GM12878 (cell line): ENCODE measurements around the gene EMILIN2. TPM values are rescaled to one million over a fixed set of nuclear protein-coding genes. Genes with fewer than 3 reads are reported as not detected.

Source experiments
- ATAC-seq: fragments of 200-7000 bp; cut with Tn5 transposase; 3 replicates; pipeline ENCODE4 v1.9.1; 2020; ENCODE audit warnings: mild to moderate bottlenecking, moderate library complexity
- BruUV-seq: library from RNA; stranded (reverse); fragments of 400-500 nt; replicated peaks from 2 replicates; lab custom pipeline; 2021; lab: Mats Ljungman, UMichigan
- CTCF ChIA-PET: fragments of 300-600 bp; sonication (Branson Sonifier 250); formaldehyde crosslinking; extraction: SDS; loops from one replicate; lab custom pipeline; 2021; ENCODE audit warnings: inconsistent platforms; lab: Yijun Ruan, JAX
- POLR2A ChIA-PET: fragments of 350-600 bp; formaldehyde crosslinking; extraction: SDS; loops from one replicate; lab custom pipeline; 2021; ENCODE audit warnings: inconsistent platforms; lab: Charles Lee
- RAD21 ChIA-PET: fragments of 300-600 bp; sonication (Branson Sonifier 250); formaldehyde crosslinking; loops from one replicate; lab custom pipeline; 2023; ENCODE audit warnings: antibody characterized with exemption; ENCODE audit not compliant: unreplicated experiment; lab: Charles Lee
- SMC1A ChIA-PET: fragments of 300-600 bp; sonication (Branson Sonifier 250); formaldehyde crosslinking; loops from one replicate; lab custom pipeline; 2023; ENCODE audit not compliant: unreplicated experiment, uncharacterized antibody; lab: Charles Lee
- DNase-seq: peaks from one replicate; pipeline ENCODE4 v3.0.0-alpha.2; 2011; ENCODE audit warnings: low read depth, low spot score
- FAIRE-seq: peaks from 3 replicates; lab custom pipeline; 2011; peaks lifted over from hg19 to GRCh38; lab: Jason Lieb, UNC
- H2AFZ ChIP-seq: 2 replicates; pipeline ENCODE4 v1.6.0; 2011; ENCODE audit warnings: low read depth, low read length, control low read depth; ENCODE audit not compliant: control insufficient read depth
- H3K27ac ChIP-seq: 2 replicates; pipeline ENCODE4 v1.5.1; 2011; ENCODE audit warnings: control low read depth; ENCODE audit not compliant: control insufficient read depth, insufficient read depth
- H3K27me3 ChIP-seq, 2 experiments: replicated peaks in 1 of 2; 2 replicates each; pipeline versions ENCODE4 v1.6.0 to v1.6.1; 2011; ENCODE audit warnings: low read length in 1 of 2; ENCODE audit not compliant: control insufficient read depth in 2 of 2, insufficient read depth in 2 of 2
- H3K36me3 ChIP-seq, 2 experiments: 2 replicates each; pipeline ENCODE4 v1.5.1; 2011; ENCODE audit warnings: low read length in 1 of 2; ENCODE audit not compliant: control insufficient read depth in 2 of 2, insufficient read depth in 2 of 2
- H3K4me1 ChIP-seq: 2 replicates; pipeline ENCODE4 v1.6.1; 2011; ENCODE audit warnings: mild to moderate bottlenecking, low read length, moderate library complexity, mixed read lengths; ENCODE audit not compliant: control insufficient read depth, insufficient read depth
- H3K4me2 ChIP-seq: 2 replicates; pipeline ENCODE4 v1.6.0; 2011; ENCODE audit warnings: control low read depth; ENCODE audit not compliant: control insufficient read depth, insufficient read depth
- H3K4me3 ChIP-seq: fragments of 200-600 bp; sonication (generic); 2 replicates; pipeline ENCODE4 v1.5.1; 2016
- H3K79me2 ChIP-seq: 2 replicates; pipeline ENCODE4 v1.6.0; 2011; ENCODE audit warnings: low read length; ENCODE audit not compliant: control insufficient read depth, insufficient read depth
- H3K9ac ChIP-seq: 2 replicates; pipeline ENCODE4 v1.8.0; 2011; ENCODE audit warnings: low read length, control low read depth, mixed read lengths; ENCODE audit not compliant: control insufficient read depth, insufficient read depth
- H3K9me3 ChIP-seq: replicated peaks from 3 replicates; pipeline ENCODE4 v1.5.1; 2011; ENCODE audit warnings: mild to moderate bottlenecking, low read length; ENCODE audit not compliant: control insufficient read depth, insufficient read depth
- H4K20me1 ChIP-seq: 2 replicates; pipeline ENCODE4 v1.6.0; 2011; ENCODE audit not compliant: control insufficient read depth, insufficient read depth
- BHLHE40 ChIP-seq, 2 experiments: fragments of 450-650 bp in 1 of 2; IDR thresholded peaks; 2 replicates each; pipeline ENCODE4 v1.6.1; 2011 to 2017; ENCODE audit warnings: low read depth in 2 of 2, borderline replicate concordance in 1 of 2, improper control_type of control experiment in 1 of 2, low read length in 1 of 2, mild to moderate bottlenecking in 1 of 2
- ETV6 ChIP-seq, 2 experiments: fragments of 450-650 bp in 1 of 2; IDR thresholded peaks in 1 of 2; conservative IDR thresholded peaks in 1 of 2; 2 replicates each; pipeline ENCODE4 v1.6.1; 2014; ENCODE audit warnings: antibody characterized with exemption in 1 of 2, borderline replicate concordance in 1 of 2, low read depth in 1 of 2, mild to moderate bottlenecking in 1 of 2, moderate library complexity in 1 of 2
- WGBS: methylation state at CpG from one replicate; pipeline ENCODE4 v1.1.6; 2016; ENCODE audit warnings: low lambda C conversion rate; ENCODE audit not compliant: insufficient replicate concordance, insufficient coverage; ENCODE audit errors: missing lambda C conversion rate; 5-methylcytosine and 5-hydroxymethylcytosine counted together
- in situ Hi-C: fragments of 300-500 bp; cut with MboI; formaldehyde crosslinking; loops from 9 replicates; pipeline ENCODE4 v1.14.3; 2018; ENCODE audit warnings: mixed read lengths
- intact Hi-C: fragments of 100-400 bp; cut with micrococcal nuclease; formaldehyde crosslinking; loops from one replicate; pipeline ENCODE4 v1.14.2; 2022; ENCODE audit not compliant: unreplicated experiment
- polyA plus RNA-seq, 11 experiments: library from polyadenylated mRNA; depleted of rRNA in 4 of 11; unstranded in 6 of 11; stranded (reverse) in 5 of 11; fragments of >200 nt; fragmentation: Nextera tagmentation in 4 of 11; fragmentation: Illumina TruSeq in 1 of 11; extraction: Ambion mirVana in 4 of 11; extraction: Trizol in 1 of 11; gene quantifications; 1 replicate in 1 of 11; 2 replicates in 10 of 11; pipeline versions ENCODE4 v1.2.1 to v1.2.3, GENCODE V29; 2011 to 2016; ENCODE audit warnings: inconsistent platforms in 2 of 11, missing spikeins in 2 of 11, low read depth in 1 of 11
- total RNA-seq, 4 experiments: library from RNA; depleted of rRNA in 3 of 4; stranded (reverse); fragments of >200 nt in 3 of 4; fragmentation: Illumina TruSeq in 1 of 4; extraction: Trizol in 1 of 4; gene quantifications; 2 replicates each; pipeline versions ENCODE4 v1.2.1 to v1.2.3, GENCODE V29; 2013 to 2021
- TF ChIP-seq, protein P1 (sequence below): IDR thresholded peaks from 2 replicates; pipeline ENCODE4 v1.6.1; 2012; ENCODE audit warnings: low read length, inconsistent platforms

The EMILIN2 gene
- total and polyA plus RNA-seq, 10 of the 15 experiments (the other 5 are each of a cell fraction or from before 2014, with no cell fraction given), result 0.58 to 18.4 (median 5.9) TPM

DNA sequence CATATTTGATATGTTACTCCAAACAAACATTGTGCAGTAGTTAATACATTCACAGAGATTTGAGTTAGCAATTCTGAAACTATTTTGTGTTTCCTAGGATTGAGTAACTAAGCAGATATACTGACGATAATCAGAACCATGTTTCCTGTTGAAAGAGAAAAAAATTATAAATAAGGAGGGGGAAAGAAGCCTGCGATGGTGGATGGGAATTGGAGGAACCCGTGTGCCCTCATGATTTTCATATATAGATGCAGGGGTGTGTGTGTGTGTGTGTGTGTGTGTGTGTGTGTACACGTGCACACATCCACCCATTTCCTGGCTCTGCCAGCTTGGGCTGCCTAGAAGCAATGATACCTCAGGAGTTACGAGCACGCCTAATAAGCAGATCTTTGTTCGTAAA, 109.2 kb downstream of the EMILIN2 start:
- no peak overlapping the region for H3K9ac ChIP-seq
- H3K27me3 ChIP-seq, result no peaks in the 10 kb centered on the region
- ChIA-PET RAD21 (interaction anchor here (7.8 to 8.5 kb wide), 4 partner anchors 15 to 30 kb away, joined by 63 to 155 read pairs (median 111); no protein-coding TSS in a partner anchor), SMC1A (interaction anchor here (1.4 to 9.2 kb wide), 7 partner anchors 8 to 290 kb away, joined by 5 to 187 read pairs (median 29); no protein-coding TSS in a partner anchor), POLR2A (interaction anchor here (0.6 to 8.6 kb wide), 5 partner anchors 8 to 289 kb away, joined by 3 to 177 read pairs (median 14); no protein-coding TSS in a partner anchor), CTCF (interaction anchor here (1.0 to 21.4 kb wide), 6 partner anchors 12 to 291 kb away, joined by 3 to 285 read pairs (median 20); partner anchors contain the start of gene MYL12A)
- 52% methylated on average over 7 of the region's 7 CpGs for WGBS
- intact Hi-C loops (no loop called here), in situ Hi-C loops (loop anchor here (25.0 kb wide), 2 partner anchors 1306 to 1381 kb away; no protein-coding TSS in a partner anchor)
- H3K79me2 ChIP-seq, result peaks cover 16% of the 10 kb centered on the region
- peaks cover 43% of the 10 kb centered on the region for H3K4me1 ChIP-seq
- H3K4me2 ChIP-seq, result peak overlapping the region; percentile 69
- H3K36me3 ChIP-seq, result peaks cover 0 to 28% of the 10 kb centered on the region in 2 experiments
- BruUV-seq, result no TSS peak
- H2AFZ ChIP-seq, result peak overlapping the region; percentile 33; the same call in 1 of the 2 replicates
- ATAC-seq, result no peak
- TF ChIP-seq BHLHE40 (IDR thresholded peaks at IDR 0.05; ENCODE audit: borderline replicate concordance in 1 of 2, low read depth in 2 of 2, low read length in 1 of 2) (peak; percentile 20 to 50; a peak in 1 of 4 replicates), ETV6 (conservative IDR thresholded peaks at IDR 0.05 in 1 of 2, IDR thresholded peaks at IDR 0.05 in 1 of 2; ENCODE audit: borderline replicate concordance in 1 of 2, low read depth in 1 of 2) (no peak)
- TF ChIP-seq, protein P1, sequence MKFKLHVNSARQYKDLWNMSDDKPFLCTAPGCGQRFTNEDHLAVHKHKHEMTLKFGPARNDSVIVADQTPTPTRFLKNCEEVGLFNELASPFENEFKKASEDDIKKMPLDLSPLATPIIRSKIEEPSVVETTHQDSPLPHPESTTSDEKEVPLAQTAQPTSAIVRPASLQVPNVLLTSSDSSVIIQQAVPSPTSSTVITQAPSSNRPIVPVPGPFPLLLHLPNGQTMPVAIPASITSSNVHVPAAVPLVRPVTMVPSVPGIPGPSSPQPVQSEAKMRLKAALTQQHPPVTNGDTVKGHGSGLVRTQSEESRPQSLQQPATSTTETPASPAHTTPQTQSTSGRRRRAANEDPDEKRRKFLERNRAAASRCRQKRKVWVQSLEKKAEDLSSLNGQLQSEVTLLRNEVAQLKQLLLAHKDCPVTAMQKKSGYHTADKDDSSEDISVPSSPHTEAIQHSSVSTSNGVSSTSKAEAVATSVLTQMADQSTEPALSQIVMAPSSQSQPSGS, result 0 out of 2 replicates have a peak, but pooled peaks have one; percentile 26
- FAIRE-seq, result no peak
- DNase-seq, result no peak
- H3K4me3 ChIP-seq, result no peak overlapping the region
- peak overlapping the region; percentile 93; the same call in 1 of the 2 replicates for H3K27ac ChIP-seq
- no peaks in the 10 kb centered on the region for H3K9me3 ChIP-seq
- H4K20me1 ChIP-seq, result no peaks in the 10 kb centered on the region
